Neutrophil (primary cell): ENCODE results near the gene KIAA1328.

Experiments
- H3K27ac ChIP-seq: fragments of 200-600 bp; sonication (generic); 2 replicates; pipeline ENCODE4 v1.5.1; 2016; ENCODE audit warnings: mild to moderate bottlenecking, moderate library complexity
- H3K27me3 ChIP-seq: fragments of 200-600 bp; sonication (generic); 2 replicates; pipeline ENCODE4 v1.6.0; 2016; ENCODE audit warnings: mild to moderate bottlenecking
- H3K36me3 ChIP-seq: fragments of 200-600 bp; sonication (generic); 2 replicates; pipeline ENCODE4 v1.5.1; 2017
- H3K4me1 ChIP-seq, 2 experiments: fragments of 200-600 bp in 1 of 2; sonication (generic) in 1 of 2; 1 replicate in 1 of 2; 2 replicates in 1 of 2; pipeline versions ENCODE4 v1.5.1 to v1.6.1; 2013 to 2016; ENCODE audit warnings: low read depth in 1 of 2, low read length in 1 of 2, mild to moderate bottlenecking in 1 of 2, moderate library complexity in 1 of 2; ENCODE audit not compliant: control insufficient read depth in 1 of 2, insufficient read depth in 1 of 2
- H3K4me3 ChIP-seq, 2 experiments: fragments of 200-600 bp in 1 of 2; sonication (generic) in 1 of 2; 1 replicate in 1 of 2; 2 replicates in 1 of 2; pipeline ENCODE4 v1.5.1; 2013 to 2016; ENCODE audit warnings: low read depth in 1 of 2, low read length in 1 of 2, mild to moderate bottlenecking in 1 of 2, moderate library complexity in 1 of 2
- H3K9me3 ChIP-seq: fragments of 200-600 bp; sonication (generic); 2 replicates; pipeline ENCODE4 v1.5.1; 2016
- TF ChIP-seq, protein P1 (sequence below): fragments of 200-600 bp; sonication (generic); IDR thresholded peaks from 2 replicates; pipeline ENCODE4 v1.5.1; 2016; ENCODE audit warnings: antibody characterized with exemption

Gene KIAA1328

DNA sequence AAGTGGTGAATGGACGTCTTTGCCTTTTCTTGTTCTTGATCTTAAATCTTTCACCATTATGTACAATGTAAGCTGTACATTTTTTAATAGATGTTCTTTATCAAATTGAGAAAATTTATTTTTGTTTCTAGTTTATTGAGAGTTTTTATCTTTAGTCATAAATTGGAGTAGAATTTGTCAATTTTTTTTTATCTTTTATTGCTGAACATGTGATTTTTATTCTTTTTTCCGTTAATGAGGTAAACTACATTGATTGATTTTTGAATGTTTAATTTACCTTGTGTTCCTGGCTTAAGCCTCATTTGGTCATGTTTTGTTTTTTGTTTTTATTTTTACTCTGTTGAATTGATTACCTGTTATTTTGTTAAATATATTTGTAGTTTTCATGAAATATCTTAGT is 19.7 kb downstream of the KIAA1328 start:
- no peaks in the 10 kb centered on the region for H3K9me3 ChIP-seq
- no peak overlapping the region for H3K4me3 ChIP-seq
- H3K27me3 ChIP-seq: no peaks in the 10 kb centered on the region
- no peaks in the 10 kb centered on the region for H3K4me1 ChIP-seq
- TF ChIP-seq, protein P1, sequence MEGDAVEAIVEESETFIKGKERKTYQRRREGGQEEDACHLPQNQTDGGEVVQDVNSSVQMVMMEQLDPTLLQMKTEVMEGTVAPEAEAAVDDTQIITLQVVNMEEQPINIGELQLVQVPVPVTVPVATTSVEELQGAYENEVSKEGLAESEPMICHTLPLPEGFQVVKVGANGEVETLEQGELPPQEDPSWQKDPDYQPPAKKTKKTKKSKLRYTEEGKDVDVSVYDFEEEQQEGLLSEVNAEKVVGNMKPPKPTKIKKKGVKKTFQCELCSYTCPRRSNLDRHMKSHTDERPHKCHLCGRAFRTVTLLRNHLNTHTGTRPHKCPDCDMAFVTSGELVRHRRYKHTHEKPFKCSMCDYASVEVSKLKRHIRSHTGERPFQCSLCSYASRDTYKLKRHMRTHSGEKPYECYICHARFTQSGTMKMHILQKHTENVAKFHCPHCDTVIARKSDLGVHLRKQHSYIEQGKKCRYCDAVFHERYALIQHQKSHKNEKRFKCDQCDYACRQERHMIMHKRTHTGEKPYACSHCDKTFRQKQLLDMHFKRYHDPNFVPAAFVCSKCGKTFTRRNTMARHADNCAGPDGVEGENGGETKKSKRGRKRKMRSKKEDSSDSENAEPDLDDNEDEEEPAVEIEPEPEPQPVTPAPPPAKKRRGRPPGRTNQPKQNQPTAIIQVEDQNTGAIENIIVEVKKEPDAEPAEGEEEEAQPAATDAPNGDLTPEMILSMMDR: no peak
- no peak overlapping the region for H3K27ac ChIP-seq
- H3K36me3 ChIP-seq: no peaks in the 10 kb centered on the region

DNA sequence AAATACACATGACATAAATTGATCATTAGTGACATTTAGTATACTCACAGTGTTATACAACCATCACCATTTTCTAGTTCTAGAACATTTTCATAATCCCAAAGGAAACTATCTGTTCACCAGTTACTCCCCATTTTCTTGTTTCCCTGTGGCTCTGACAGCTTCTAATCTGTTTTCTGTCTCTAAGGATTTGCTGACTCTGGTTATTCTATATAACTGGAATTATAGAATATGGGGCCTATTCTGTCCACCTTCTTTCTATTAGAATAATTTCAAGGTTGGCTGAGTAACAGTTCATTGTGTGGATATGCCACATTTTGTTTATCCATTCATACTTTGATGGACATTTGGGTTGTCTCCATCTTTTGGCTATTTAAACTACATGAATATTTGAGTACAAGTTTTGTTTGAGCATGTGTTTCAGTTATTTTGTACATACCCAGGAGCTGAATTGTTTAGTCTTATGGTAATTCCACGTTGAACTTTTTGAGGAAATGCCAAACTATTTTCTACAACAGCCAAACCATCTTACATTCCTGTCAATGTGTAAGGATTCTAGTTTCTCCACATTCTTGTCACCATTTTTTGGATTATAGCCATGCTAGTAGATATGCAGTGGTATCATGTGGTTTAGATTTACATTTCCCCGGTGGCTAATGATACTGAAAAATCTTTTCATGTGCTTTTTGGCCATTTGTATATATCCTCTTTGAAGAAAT is 20.5 kb downstream of the KIAA1328 start:
- Histone ChIP-seq H3K9me3 (no peaks in the 10 kb centered on the region), H3K4me1 (no peaks in the 10 kb centered on the region), H3K27me3 (no peaks in the 10 kb centered on the region), H3K36me3 (no peaks in the 10 kb centered on the region), H3K4me3 (no peak overlapping the region), H3K27ac (no peak overlapping the region)
- TF ChIP-seq, protein P1: no peak

DNA sequence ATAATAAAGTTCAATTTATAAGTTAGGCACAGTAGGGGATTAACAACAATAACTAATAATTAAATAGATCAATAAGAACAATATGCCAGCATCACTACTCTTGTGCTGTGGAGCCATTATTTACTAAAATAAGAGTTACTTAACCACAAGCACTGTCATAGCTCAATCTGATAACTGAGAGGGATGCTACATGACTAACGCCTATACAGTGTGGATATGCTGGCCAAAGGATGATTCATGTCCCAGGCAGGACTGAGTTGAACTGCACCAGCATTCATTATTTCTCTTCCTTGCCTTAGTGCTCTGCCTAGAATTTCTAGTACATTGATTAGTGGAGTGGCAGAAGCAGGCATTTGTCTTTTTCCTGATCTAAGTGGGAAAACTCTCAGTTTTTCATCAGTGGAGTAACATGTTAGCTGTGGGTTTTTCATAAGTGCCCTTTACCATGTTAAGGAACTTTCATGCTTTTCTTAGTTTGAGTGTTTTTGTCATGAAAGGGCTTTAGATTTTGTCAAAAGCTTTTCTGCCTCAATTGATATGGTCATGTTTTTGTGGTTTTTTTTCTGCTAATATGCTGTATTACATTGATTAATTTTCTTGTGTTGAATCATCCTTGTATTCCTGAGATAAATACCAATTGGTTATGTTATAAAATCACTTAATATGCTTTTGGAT is 21.7 kb downstream of the KIAA1328 start:
- no peaks in the 10 kb centered on the region for H3K4me1 ChIP-seq
- H3K27me3 ChIP-seq: no peaks in the 10 kb centered on the region
- TF ChIP-seq, protein P1: no peak
- no peak overlapping the region for H3K27ac ChIP-seq
- no peak overlapping the region for H3K4me3 ChIP-seq
- H3K9me3 ChIP-seq: no peaks in the 10 kb centered on the region
- no peaks in the 10 kb centered on the region for H3K36me3 ChIP-seq

DNA sequence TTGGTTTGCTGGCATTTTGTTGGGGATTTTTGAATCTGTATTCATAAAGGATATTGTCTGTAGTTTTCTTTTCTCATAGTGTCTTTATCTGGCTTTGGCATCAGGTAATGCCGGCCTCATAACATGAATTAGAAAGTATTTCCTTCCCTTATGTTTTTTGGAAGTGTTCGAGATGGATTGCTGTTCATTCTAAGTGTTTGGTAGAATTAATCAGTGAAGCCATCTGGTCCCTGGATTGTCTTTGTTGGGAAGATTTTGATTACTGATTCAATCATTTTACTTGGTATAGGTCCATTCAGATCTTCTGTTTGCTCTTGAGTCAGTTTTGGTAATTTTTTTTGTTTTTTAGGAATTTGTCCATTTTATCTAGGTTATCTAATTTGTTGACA is 22.3 kb downstream of the KIAA1328 start:
- H3K27ac ChIP-seq: no peak overlapping the region
- no peaks in the 10 kb centered on the region for H3K27me3 ChIP-seq
- no peak overlapping the region for H3K4me3 ChIP-seq
- TF ChIP-seq, protein P1: no peak
- no peaks in the 10 kb centered on the region for H3K4me1 ChIP-seq
- H3K9me3 ChIP-seq: no peaks in the 10 kb centered on the region
- H3K36me3 ChIP-seq: no peaks in the 10 kb centered on the region

DNA sequence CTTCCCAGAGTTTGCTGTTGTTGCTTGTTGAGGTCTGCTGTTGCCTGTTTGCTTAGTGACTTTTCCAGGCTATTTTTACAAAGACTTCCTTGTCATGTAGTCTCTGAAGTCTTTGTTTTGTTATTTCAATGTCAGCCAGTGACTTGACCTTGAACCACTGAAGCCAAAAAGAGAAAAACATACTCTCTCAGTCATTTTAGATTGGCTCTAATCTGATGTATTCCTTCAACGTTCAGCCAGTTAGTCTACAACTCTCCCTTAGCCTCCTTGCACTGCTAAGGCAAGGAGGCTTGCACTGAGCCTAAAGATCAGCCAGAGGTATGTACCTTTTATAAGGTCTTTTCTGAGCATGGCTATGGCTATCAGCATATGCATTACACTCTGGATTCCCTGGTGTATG is 27.9 kb downstream of the KIAA1328 start:
- no peaks in the 10 kb centered on the region for H3K9me3 ChIP-seq
- H3K36me3 ChIP-seq: no peaks in the 10 kb centered on the region
- H3K27ac ChIP-seq: no peak overlapping the region
- no peaks in the 10 kb centered on the region for H3K27me3 ChIP-seq
- TF ChIP-seq, protein P1: no peak
- no peak overlapping the region for H3K4me3 ChIP-seq
- H3K4me1 ChIP-seq: no peaks in the 10 kb centered on the region
